HG03558 (cell line): Measurements from ENCODE around the gene CLK2.
"Not testable (repeated sequence)": the region's sequence is repeated elsewhere in the genome, so short reads cannot be mapped to it uniquely, and the experiment has no call there.

ENCODE experiments used
- ATAC-seq: cut with Tn5 transposase; IDR thresholded peaks from one replicate; pipeline ENCODE4 v1.9.1; 2021; ENCODE audit warnings: moderate number of reproducible peaks; ENCODE audit not compliant: unreplicated experiment; ENCODE audit errors: extremely low read depth

The CLK2 gene

DNA sequence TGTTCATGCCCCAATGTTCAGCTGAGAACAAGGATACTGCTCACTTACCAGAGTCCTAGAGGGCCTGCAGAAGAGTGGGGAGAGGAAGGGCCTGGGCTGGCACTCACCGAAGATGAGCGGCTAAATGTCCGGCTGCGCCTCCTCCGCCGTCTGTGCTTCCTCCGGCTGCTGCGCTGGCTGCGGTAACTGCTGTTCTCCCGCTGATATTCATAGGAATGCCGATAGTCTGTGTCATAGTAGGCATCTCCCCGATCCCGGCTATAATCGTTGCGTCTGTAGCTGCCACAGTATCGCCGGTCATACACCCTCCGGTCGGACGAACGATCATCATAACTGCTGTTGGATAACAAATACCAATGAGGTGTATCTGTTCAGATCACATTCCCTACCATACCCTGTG is 3.9 kb downstream of the CLK2 start:
- no peak for ATAC-seq

DNA sequence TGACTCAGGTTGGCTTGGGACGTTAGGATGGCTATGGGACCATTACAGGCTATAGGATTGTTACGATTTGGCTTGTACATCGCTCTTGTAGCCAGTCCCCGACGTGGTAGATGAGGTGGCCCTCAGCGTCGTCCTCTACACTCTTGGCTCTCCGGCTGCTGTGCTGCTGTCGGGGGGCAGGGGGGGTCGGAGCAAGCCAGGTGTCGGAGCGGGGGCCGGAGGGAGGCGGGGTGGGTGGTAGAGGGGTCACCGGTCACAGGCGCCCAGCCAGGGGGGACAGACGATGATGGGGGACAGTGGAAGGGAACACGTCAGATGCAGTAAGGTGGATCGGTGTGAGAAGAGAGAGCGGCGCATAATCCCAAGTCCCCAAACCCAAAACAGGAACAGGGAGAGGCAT is 4.7 kb downstream of the CLK2 start:
- no peak for ATAC-seq

DNA sequence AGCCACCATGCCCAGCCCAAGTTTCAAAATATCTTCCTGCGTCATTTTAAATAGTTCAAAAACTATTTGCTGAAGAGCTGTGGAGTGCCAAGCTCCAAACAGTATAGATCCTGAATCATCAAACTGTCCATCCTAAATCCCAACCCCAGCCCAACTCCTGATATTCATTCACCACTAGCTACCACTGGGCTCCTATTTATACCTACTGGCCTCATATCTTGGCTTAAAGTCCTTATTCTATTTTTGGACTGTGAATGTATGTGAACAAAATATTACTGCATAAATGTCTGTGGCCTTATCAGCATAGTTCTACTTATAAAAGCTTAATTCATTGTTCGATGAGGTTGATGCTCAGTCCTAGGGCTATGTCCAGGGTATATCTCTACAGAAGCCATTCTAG is 5.9 kb downstream of the CLK2 start:
- ATAC-seq, result no peak

DNA sequence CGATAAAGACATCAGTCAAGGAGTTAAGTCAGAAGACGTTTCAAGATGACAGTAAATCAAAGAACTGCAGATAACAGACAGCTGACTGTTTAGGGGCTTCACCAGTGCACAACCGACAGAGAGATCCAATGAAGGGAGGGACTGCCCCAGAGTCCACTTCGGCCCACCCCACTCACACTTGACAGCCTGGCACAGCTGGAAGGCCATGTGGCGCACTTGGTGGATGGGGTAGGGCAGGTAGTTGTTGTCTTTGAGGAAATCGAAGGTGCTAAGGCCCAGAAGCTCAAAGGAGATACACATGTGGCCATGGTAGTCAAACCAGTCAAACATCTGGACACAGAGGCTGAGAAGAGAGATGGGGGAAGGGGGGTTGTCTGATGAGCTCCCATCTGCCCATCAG is 6.8 kb downstream of the CLK2 start:
- no peak for ATAC-seq

DNA sequence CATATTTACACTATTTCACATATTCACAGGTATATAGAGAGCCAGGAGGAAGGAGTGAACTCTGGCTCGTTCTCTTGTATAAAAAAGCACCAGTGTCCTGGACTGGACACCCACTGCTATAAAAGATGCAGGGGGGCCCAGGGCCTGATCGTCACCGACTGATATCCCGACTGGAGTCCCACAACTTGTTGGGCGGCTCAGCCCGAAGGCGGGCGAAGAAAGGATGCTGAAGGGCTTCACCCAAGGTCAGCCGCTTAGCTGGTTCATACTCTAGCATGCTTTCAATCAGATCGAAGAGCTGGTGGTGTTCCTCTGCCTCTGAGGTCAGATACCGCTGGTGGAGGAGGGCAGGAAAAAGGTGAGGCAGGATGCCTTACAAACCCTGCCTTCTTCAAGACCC is 10.2 kb downstream of the CLK2 start:
- ATAC-seq, result no peak

DNA sequence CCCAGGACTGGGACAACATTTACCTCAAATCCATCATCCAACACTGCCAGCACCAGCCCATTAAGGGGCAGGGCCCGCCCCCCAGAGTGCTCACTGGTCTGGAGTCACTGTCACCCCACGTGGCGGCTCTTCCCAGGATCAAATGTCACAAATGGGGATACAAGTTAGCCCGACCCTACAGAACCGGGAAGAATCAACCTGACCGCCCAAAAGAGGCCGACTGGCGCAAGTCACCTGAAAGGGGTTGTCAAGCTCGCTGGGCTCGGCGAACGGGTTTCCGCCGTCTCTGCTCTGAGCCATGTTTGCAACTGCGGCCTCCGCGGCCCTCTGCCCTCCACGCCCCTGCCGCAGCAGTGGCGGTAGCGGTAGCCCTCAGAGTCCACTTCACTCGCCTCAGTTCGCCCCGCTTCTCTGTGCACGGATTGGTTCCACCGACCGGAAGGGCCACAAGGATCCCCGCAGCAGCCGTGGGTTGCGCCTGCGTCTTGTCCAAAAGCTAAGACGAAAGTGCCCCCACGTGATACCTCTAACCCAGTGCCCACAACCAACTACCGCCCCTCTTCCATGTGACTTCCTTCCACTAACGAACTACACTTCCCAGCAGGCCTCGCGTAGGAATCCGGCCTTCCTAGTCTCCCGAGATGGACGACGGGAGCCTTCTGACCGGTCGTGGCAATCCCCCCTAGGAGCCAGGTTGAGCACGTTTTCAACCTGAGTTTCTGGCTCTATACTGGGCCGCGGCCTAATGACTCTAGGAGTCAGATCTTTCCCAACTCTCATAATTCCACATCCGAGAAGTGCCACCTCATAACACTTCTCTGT is 11.2 kb downstream of the CLK2 start, which contains the start of gene SCAMP3:
Gene SCAMP3, minus strand, starts transcription at position 509 of the 822 bp plus-strand sequence. Its CDS starts 209 bp downstream, at position 300.
- ATAC-seq, result peak; percentile 56

DNA sequence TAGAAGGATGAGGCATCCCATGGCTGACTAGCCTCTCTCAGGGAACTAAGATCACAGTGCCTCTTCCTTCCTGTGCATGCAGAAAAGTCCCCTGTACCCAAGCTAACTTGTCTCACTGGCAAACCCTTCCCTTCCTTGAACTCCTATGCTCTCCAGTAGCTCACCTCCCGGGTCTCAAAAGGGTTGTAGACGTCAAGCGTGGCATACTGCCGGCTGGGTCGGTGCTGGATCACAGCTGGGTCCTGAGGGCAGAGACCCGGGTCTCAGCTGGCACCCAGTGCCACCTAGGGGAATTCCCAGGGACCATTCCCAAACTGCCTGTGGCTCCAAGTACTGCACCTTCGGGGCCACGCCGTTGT is 11.8 kb downstream of the CLK2 start:
- no peak for ATAC-seq

DNA sequence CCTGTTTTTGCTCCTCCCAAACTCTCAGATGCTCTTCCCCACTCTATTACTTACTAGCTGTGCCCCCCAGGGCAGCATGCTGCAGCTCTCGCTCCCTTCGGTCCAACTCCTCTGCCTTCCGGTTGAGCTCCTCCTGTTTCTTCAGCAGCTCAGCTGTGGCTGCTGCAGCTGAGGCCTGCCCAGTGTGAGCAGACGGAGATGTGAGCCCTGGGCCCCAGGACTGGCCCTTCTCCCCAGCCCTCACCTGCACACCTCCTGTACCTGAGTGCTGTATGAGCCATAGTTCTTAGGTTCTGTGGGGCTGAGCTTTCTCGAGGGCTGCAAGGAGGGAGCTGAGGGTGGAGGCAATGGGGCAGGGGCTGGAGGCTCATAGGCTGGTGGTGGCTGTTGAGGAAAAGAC is 13.0 kb downstream of the CLK2 start:
- ATAC-seq, result no peak

DNA sequence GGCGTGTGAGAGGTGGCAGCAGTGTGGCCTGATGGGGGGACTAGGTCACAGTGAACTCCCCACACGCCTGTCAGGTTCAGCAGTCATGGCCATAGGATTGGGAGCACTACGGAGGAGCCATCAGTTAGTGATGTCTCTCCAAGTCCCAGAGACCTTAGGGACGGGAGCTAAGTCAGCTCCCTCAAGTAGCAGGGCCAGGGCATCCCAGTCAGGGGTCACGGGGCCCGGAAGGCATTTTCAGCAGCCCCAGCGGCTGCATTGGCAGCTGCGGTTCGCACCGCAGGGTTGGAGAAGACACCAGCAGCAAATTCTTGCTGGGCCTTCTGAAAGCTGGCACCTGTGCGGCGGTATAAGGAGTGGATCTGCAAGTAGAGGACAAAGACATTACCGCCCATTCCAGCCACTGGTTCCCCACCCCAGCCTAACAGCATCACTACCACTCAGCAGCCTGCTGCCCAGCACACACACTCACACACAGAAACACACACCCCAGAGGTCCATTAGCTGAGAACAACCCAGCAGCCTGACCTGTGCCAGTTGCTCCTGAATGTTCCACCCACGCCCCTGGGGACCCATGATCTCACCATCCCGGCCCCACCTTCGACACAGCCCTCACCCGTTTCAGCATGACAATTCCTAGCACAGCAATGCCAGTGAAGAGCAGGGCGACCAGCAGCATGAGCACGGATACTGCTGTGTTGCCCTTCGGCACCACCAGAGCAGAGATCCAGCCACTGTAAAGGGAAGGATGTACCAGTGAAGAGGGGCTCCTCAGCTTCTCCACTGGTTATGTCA is 17.0 kb downstream of the CLK2 start:
- ATAC-seq, result no peak

DNA sequence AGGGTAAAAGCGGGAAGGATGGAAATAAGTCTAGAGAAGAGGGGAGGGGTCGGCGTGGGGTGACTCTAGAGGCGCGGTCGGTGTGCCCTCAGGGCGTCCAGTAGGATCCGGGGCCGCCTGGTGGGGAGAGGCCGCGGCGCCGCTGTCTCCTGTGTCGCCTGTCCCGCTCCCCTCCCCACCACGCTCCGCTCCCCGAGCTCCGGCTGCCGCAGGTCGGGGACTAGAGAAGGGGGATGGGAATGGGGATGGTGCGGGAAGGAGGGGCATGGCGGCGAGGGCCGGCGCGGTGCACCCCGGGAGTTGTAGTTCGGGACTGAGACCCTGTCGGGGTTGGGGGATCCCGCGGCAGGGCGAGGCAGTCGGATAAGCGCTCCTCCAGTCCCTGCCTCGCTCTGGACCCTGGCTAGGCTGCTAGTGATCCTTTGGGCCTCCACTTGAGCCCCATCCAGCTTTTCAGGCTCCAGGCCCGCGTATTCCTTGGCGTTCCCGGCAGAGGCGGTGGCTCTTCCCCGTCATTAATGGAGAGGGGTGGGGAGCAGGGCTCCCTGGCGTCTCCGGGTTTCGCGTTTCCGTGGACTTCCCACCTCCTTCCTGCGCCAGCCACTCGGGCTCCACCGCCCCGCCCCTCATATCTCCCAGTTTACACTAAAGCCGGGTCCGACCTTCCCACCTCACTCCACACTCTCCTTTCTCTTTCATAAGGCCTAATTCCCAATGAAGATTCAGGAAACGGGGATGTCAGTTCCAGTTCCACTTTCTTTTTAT is 17.9 kb downstream of the CLK2 start, which contains the start of gene ENTREP3:
Gene ENTREP3, minus strand, starts transcription at position 241 of the 765 bp plus-strand sequence. CDS start 606 bp downstream, outside the sequence.
- ATAC-seq, result no peak

DNA sequence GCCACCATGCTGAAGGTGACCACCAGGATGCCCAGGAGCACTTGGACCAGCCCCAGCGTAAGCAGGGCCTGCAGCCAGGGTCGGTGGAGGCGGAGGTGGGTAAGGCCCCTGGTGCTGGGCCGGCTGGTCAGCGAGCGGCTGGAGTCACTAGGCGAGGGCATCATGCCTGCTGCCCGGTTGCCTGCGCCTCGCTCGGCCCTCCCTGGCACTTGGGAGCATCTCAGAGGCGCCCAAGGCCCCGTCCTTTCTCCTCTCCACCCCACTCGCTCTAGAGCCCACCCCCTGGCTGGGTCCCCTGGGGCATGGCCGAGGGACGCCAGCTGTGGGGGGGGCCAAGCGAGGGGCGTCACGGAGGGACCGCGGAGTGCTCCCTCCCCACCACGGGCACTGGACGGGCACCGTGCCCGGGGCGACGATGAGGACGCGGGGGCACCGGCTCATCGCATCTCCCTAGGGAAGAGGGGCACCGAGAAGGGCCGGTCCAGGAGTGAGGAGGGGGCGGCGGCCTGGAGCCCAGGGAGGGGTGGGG is 18.5 kb downstream of the CLK2 start:
- no peak for ATAC-seq

DNA sequence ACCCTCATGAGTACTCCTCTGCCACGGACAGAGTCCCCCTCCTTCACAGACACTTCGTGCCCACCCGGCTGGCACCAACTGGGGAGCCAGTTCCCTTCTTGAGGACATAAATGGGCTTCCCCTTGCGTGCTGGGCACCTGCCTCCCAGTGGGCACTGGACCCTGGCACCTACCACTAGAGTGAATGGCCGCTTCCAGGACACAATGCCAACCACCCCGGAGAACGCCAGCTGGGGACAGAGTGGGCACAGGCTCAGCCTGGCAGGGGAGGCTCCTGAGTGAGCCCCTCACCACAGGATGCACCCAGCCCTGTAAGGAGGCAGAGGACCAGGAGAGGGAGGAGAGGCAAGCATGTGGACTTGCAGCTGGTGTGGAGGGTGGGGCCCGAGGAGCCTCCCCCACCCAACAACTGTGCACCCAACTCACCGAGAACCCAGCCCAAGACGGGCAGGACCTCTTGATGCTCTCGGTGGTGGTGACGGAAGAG is 19.0 kb downstream of the CLK2 start:
- ATAC-seq, result no peak

DNA sequence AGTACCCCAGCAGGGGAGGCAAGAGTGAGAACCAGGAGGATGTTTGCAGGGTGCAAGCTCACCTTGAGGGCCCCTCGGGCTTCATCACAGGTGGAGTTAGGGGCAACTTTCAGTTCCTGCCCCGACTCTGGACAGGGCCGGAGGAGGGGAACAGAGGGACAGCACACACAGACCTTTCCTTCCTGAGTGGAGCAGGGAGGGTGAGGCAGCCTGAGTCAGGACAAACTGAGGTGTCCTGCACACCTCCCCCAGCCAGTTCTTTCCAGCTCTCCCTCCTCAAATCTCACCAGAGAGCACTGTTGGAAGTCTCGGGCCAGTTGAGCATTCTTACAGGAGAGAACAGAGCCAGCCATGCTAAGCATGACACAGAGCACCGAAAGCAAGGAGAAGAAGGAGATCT is 19.5 kb downstream of the CLK2 start:
- no peak for ATAC-seq

DNA sequence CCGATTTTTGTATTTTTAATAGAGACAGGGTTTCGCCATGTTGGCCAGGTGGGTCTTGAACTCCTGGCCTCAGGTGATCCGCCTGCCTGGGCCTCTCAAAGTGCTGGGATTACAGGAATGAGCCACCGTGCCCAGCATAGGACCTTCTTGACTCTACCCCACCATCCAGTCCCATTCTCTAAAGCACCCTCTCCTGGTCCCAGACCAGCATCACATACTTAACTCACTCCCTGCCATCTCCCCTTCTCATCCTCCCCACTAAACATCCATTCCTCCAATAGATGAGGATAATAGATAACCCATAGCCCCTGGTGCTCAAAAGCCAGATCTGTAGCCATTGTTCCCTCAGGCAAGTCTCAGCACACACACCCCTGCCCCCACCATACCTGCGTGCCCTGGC is 20.1 kb downstream of the CLK2 start:
- no peak for ATAC-seq

DNA sequence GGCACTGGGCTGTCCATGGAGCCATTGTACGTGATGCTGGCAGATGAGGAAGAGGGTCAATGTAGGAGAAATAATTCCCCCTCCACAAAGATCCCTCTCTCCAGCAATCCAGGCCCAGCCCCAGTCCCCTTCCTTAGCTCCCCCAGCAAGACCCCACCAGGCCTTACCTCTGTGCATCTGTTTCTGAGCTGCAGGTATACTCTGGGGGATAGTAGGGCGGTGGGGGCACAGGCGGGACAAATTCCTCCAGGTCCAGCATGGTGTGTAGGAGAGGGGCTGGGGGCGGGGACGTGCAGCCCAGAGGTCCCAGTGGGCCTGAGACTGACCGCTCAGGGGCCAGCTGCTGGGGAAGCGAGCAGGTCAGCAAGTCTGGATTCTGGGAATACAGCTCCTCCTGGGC is 21.7 kb downstream of the CLK2 start:
- no peak for ATAC-seq

DNA sequence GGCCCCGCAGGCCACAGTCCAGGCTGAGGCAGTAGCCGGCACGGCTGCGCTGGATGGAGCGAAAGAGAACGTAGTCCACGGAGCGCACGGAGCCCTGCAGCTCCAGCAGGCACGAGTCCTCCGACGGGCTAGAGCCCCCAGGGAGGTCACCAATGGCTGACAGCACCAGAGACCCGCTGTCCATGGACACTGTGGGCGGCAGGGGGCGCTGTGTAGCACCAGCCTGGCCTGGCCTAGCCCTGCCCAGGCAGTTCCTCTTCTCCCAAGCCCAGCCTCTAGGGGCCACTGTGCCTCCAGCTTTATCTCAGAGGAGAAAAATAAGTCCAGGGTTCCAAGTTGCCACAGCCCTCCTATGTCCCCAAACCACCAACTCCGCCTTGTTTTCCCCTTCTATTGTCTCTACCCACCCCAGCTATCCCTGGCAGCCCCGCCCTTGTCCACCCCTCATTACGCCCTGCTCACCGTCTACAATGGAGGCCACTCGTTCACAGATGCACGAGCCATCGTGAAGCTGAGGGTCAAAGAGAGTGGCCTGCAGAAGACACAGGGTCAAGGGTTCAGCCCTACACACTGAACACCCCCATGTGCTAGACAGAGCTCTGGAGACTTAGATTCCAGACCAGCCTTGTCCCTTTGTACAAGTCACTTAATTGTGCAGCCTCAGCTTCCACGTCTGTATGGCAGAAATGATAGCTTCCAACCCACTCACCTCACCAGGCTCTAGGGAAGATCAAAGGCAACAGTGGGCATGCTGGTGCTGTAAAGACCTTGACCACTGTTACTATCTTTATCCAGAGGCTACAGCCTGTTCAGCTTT is 22.5 kb downstream of the CLK2 start:
- ATAC-seq, result no peak

DNA sequence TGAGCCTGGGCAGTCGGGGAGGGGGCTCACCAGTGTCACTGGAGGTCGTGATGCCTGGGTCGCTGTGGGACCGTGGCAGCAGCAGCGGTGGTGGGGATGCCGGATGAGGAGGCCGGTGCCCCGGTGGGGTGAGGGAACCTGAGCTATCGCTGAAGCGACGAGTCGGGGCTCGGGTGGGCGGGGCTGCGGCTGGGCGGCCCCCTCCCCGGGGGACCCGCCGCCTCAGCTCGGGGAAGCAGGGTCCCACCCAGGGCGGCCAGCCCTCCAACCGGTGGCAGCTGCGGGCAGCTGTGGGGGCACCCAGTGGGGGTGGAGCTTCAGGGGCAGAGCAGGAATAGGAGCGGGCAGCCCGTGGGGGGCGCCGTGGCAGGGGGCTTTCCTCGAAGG is 23.1 kb downstream of the CLK2 start:
- ATAC-seq, result no peak

DNA sequence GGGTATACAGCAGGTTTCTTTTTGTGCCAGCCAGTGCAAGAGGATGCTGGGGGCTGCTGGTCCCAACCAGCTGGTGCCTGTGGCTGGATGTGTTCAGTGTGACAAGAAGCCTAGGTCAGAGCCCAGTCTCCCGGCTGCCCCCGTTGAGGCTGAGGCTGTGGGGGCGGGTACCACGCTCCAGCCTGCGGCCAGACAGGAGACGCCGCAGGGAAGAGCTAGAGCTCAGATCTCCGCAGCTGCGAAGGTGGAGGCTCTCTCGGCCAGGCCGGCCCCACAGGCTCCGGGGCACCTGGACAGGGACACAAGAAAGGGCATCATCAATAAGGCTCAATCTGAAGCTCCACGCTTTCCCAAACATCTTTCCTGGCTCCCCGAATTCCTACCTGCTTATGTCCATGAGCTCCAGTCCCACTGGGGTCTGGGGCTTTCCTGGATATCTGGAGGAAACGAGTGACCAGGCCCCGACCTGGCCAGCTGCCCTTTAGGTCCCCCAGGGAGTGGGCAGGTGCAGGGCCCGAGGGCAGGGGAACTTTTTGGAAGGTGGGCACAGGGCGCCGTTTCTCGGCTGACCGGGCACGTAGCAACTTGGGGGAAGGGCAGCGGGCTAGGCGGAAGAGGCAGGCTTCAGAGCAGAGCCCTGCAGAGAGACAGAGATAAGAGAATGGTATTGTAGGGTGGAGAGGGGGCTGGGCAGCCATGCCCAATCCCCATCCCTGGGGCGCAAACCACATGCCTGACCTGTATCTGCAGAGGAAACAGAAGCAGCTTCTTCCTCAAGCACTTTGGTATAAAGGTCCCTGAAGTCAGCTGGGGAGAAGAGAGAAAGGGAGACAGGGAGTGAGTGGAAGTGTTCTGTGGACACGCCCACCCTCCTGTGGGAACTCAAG is 25.4 kb downstream of the CLK2 start:
- ATAC-seq, result no peak

DNA sequence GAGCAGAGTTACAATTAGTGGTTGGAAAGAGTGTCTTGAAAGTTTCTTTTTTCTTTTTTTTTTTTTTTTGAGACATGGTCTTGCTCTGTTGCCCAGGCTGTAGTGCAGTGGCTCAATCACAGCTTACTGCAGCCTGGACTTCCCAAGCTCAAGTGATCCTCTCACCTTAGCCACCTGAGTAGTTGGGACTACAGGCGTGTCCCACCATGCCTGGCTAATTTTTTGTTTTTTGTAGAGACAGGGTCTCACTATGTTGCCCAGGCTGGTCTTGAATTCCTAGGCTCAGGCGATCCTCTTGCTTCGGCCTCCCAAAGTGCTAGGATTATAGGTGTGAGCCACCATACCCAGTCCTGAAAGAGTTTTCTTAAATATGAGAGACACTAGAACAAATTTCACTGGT is 26.5 kb downstream of the CLK2 start:
- not testable (repeated sequence) for ATAC-seq
